HEK293 (cell line): Measurements from ENCODE around the gene SERPINB8.

Experiments used
- EGR2 ChIP-seq: fragments of 450-650 bp; formaldehyde crosslinking; IDR thresholded peaks from 2 replicates; pipeline ENCODE4 v1.5.1; 2016; ENCODE audit warnings: low read depth, missing biosample characterization, missing genetic modification characterization
- GLI2 ChIP-seq: fragments of 450-650 bp; formaldehyde crosslinking; IDR thresholded peaks from 2 replicates; pipeline ENCODE4; 2017; ENCODE audit warnings: missing biosample characterization, missing genetic modification characterization, low read depth, borderline replicate concordance
- KLF9 ChIP-seq: fragments of 450-650 bp; formaldehyde crosslinking; IDR thresholded peaks from 2 replicates; pipeline ENCODE4 v1.5.1; 2016; ENCODE audit warnings: missing biosample characterization, missing genetic modification characterization, low read depth
- MEIS1 ChIP-seq: sonication (generic); formaldehyde crosslinking; IDR thresholded peaks from 2 replicates; pipeline ENCODE4 v1.8.1; 2022; ENCODE audit warnings: missing genetic modification reagents, mild to moderate bottlenecking, borderline replicate concordance
- SP2 ChIP-seq: fragments of 450-650 bp; formaldehyde crosslinking; IDR thresholded peaks from 2 replicates; pipeline ENCODE4 v1.5.1; 2016; ENCODE audit warnings: missing biosample characterization, missing genetic modification characterization
- YY1 ChIP-seq: fragments of 450-650 bp; formaldehyde crosslinking; IDR thresholded peaks from 2 replicates; pipeline ENCODE4 v1.5.1; 2018; ENCODE audit warnings: missing biosample characterization, missing genetic modification characterization
- ZFP69B ChIP-seq: fragments of 450-650 bp; formaldehyde crosslinking; IDR thresholded peaks from 2 replicates; pipeline ENCODE4 v1.5.1; 2016; ENCODE audit warnings: missing biosample characterization, missing genetic modification characterization
- ZNF169 ChIP-seq: fragments of 450-650 bp; formaldehyde crosslinking; IDR thresholded peaks from 2 replicates; pipeline ENCODE4 v1.5.1; 2016; ENCODE audit warnings: missing biosample characterization, missing genetic modification characterization
- ZNF274 ChIP-seq, 2 experiments: fragments of 200-500 bp in 1 of 2; fragments of 450-650 bp in 1 of 2; sonication (Bioruptor generic) in 1 of 2; formaldehyde crosslinking in 1 of 2; IDR thresholded peaks; 2 replicates each; pipeline versions ENCODE4 v1.5.1 to v1.6.1; 2014 to 2016; ENCODE audit warnings: borderline replicate concordance in 1 of 2, inconsistent platforms in 1 of 2, low read length in 1 of 2, missing biosample characterization in 1 of 2, missing genetic modification characterization in 1 of 2
- ZNF354C ChIP-seq: fragments of 450-650 bp; formaldehyde crosslinking; IDR thresholded peaks from 2 replicates; pipeline ENCODE4 v1.5.1; 2016; ENCODE audit warnings: missing biosample characterization, missing genetic modification characterization, low read depth, borderline replicate concordance
- ZNF391 ChIP-seq: fragments of 450-650 bp; formaldehyde crosslinking; IDR thresholded peaks from 2 replicates; pipeline ENCODE4 v1.5.1; 2016; ENCODE audit warnings: low read depth, missing biosample characterization, missing genetic modification characterization, borderline replicate concordance
- ZNF394 ChIP-seq: fragments of 450-650 bp; formaldehyde crosslinking; IDR thresholded peaks from 2 replicates; pipeline ENCODE4 v1.5.1; 2016; ENCODE audit warnings: missing biosample characterization, missing genetic modification characterization, mild to moderate bottlenecking, moderate library complexity, borderline replicate concordance
- ZNF48 ChIP-seq: fragments of 450-650 bp; formaldehyde crosslinking; IDR thresholded peaks from 2 replicates; pipeline ENCODE4 v1.5.1; 2016; ENCODE audit warnings: missing biosample characterization, missing genetic modification characterization
- ZNF521 ChIP-seq: fragments of 450-650 bp; formaldehyde crosslinking; IDR thresholded peaks from 2 replicates; pipeline ENCODE4 v1.5.1; 2017; ENCODE audit warnings: missing biosample characterization, mild to moderate bottlenecking, missing genetic modification characterization
- ZNF561 ChIP-seq: fragments of 450-650 bp; IDR thresholded peaks from 2 replicates; pipeline ENCODE4 v1.5.1; 2018; ENCODE audit warnings: missing biosample characterization, missing genetic modification characterization, borderline replicate concordance
- ZNF571 ChIP-seq: fragments of 450-650 bp; formaldehyde crosslinking; IDR thresholded peaks from 2 replicates; pipeline ENCODE4 v1.5.0; 2017; ENCODE audit warnings: missing biosample characterization, missing genetic modification characterization
- ZSCAN23 ChIP-seq: fragments of 450-650 bp; formaldehyde crosslinking; IDR thresholded peaks from 2 replicates; pipeline ENCODE4 v1.5.1; 2016; ENCODE audit warnings: missing biosample characterization, missing genetic modification characterization
- TF ChIP-seq, protein P1 (sequence below): fragments of 450-650 bp; formaldehyde crosslinking; IDR thresholded peaks from 2 replicates; pipeline ENCODE4 v1.5.1; 2016; ENCODE audit warnings: missing biosample characterization, missing genetic modification characterization, borderline replicate concordance
- TF ChIP-seq, protein P2 (sequence below): fragments of 450-650 bp; formaldehyde crosslinking; IDR thresholded peaks from 2 replicates; pipeline ENCODE4 v1.5.1; 2017; ENCODE audit warnings: missing biosample characterization, missing genetic modification characterization
- TF ChIP-seq, protein P3 (sequence below): fragments of 450-650 bp; formaldehyde crosslinking; IDR thresholded peaks from 2 replicates; pipeline ENCODE4 v1.5.1; 2016; ENCODE audit warnings: missing biosample characterization, missing genetic modification characterization, low read depth
- TF ChIP-seq, protein P4 (sequence below): fragments of 450-650 bp; formaldehyde crosslinking; IDR thresholded peaks from 2 replicates; pipeline ENCODE4 v1.5.1; 2016; ENCODE audit warnings: missing biosample characterization, missing genetic modification characterization
- TF ChIP-seq, protein P5 (sequence below): fragments of 450-650 bp; formaldehyde crosslinking; IDR thresholded peaks from 2 replicates; pipeline ENCODE4 v1.5.1; 2016; ENCODE audit warnings: missing biosample characterization, missing genetic modification characterization

The SERPINB8 gene

DNA sequence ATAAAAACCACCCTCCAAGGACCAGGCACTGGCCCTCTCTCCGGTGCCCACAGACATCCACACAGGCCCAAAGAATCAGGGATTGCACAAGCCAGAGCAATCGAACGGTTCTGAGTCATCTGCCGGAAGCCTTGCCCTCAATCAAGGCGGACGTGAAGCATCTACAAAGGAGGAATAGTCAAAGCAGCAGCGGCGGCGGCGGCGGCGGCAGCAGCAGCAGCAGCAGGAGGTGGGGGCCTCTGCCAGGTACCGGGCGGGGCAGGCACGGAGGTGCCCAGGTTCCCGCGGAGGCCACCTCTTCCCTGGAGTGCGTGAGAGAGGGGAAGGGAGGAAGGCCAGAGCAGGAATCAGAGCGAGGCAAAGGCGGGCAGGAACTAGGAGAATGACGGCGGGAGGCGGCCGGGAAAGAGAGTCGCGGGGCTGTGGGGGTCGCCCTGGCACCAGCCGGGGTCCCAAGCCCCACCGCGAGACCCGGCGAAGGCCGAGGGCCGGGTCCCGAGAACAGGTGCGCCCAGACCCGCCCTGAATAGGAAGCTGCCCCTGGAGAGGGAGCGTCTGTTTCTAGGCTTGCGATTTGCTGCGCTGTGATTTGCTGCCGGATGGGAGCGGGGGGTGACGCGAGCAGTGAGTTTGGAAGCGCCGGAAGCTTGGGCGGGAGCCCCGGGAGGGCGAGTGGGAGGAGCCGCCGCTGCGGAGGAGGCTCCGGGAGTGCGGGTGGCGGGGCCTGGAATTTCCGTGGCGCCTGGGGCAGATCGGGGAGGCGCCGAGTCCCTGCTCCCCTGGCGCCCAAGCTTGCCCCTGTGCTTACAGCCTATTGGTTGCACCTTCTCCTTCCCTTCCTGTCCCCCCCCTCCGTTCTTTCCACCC, at the start of gene SERPINB8 (continued):
- TF ChIP-seq, protein P1, sequence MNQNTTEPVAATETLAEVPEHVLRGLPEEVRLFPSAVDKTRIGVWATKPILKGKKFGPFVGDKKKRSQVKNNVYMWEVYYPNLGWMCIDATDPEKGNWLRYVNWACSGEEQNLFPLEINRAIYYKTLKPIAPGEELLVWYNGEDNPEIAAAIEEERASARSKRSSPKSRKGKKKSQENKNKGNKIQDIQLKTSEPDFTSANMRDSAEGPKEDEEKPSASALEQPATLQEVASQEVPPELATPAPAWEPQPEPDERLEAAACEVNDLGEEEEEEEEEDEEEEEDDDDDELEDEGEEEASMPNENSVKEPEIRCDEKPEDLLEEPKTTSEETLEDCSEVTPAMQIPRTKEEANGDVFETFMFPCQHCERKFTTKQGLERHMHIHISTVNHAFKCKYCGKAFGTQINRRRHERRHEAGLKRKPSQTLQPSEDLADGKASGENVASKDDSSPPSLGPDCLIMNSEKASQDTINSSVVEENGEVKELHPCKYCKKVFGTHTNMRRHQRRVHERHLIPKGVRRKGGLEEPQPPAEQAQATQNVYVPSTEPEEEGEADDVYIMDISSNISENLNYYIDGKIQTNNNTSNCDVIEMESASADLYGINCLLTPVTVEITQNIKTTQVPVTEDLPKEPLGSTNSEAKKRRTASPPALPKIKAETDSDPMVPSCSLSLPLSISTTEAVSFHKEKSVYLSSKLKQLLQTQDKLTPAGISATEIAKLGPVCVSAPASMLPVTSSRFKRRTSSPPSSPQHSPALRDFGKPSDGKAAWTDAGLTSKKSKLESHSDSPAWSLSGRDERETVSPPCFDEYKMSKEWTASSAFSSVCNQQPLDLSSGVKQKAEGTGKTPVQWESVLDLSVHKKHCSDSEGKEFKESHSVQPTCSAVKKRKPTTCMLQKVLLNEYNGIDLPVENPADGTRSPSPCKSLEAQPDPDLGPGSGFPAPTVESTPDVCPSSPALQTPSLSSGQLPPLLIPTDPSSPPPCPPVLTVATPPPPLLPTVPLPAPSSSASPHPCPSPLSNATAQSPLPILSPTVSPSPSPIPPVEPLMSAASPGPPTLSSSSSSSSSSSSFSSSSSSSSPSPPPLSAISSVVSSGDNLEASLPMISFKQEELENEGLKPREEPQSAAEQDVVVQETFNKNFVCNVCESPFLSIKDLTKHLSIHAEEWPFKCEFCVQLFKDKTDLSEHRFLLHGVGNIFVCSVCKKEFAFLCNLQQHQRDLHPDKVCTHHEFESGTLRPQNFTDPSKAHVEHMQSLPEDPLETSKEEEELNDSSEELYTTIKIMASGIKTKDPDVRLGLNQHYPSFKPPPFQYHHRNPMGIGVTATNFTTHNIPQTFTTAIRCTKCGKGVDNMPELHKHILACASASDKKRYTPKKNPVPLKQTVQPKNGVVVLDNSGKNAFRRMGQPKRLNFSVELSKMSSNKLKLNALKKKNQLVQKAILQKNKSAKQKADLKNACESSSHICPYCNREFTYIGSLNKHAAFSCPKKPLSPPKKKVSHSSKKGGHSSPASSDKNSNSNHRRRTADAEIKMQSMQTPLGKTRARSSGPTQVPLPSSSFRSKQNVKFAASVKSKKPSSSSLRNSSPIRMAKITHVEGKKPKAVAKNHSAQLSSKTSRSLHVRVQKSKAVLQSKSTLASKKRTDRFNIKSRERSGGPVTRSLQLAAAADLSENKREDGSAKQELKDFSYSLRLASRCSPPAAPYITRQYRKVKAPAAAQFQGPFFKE: no peak
- TF ChIP-seq ZNF521 (tag by site-specific recombination): no peak
- TF ChIP-seq KLF9 (tag by site-specific recombination): peak; percentile 30; the same call in 1 of the 2 replicates
- peak; percentile 86 for TF ChIP-seq EGR2
- TF ChIP-seq, protein P2, sequence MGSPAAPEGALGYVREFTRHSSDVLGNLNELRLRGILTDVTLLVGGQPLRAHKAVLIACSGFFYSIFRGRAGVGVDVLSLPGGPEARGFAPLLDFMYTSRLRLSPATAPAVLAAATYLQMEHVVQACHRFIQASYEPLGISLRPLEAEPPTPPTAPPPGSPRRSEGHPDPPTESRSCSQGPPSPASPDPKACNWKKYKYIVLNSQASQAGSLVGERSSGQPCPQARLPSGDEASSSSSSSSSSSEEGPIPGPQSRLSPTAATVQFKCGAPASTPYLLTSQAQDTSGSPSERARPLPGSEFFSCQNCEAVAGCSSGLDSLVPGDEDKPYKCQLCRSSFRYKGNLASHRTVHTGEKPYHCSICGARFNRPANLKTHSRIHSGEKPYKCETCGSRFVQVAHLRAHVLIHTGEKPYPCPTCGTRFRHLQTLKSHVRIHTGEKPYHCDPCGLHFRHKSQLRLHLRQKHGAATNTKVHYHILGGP (tag by site-specific recombination): 0 out of 2 replicates have a peak, but pooled peaks have one; percentile 19
- TF ChIP-seq ZNF274 (IDR thresholded peaks at IDR 0.05; ENCODE audit: low read length): no peak
- TF ChIP-seq ZNF274 (tag by site-specific recombination; IDR thresholded peaks at IDR 0.05; ENCODE audit: borderline replicate concordance): no peak
- TF ChIP-seq MEIS1: no peak
- TF ChIP-seq, protein P3, sequence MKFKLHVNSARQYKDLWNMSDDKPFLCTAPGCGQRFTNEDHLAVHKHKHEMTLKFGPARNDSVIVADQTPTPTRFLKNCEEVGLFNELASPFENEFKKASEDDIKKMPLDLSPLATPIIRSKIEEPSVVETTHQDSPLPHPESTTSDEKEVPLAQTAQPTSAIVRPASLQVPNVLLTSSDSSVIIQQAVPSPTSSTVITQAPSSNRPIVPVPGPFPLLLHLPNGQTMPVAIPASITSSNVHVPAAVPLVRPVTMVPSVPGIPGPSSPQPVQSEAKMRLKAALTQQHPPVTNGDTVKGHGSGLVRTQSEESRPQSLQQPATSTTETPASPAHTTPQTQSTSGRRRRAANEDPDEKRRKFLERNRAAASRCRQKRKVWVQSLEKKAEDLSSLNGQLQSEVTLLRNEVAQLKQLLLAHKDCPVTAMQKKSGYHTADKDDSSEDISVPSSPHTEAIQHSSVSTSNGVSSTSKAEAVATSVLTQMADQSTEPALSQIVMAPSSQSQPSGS (tag by site-specific recombination): no peak
- peak; percentile 91 for TF ChIP-seq SP2 (tag by site-specific recombination)
- TF ChIP-seq ZNF394 (tag by site-specific recombination): peak; percentile 36; the same call in 1 of the 2 replicates
- no peak for TF ChIP-seq ZNF354C (tag by site-specific recombination)
- no peak for TF ChIP-seq ZNF391 (tag by site-specific recombination)
- TF ChIP-seq ZNF571 (tag by site-specific recombination): no peak
- no peak for TF ChIP-seq ZNF169 (tag by site-specific recombination)
- no peak for TF ChIP-seq YY1
- TF ChIP-seq ZNF561 (tag by site-specific recombination): no peak
- TF ChIP-seq ZNF48 (tag by site-specific recombination): no peak
- no peak for TF ChIP-seq ZFP69B (tag by site-specific recombination)
- TF ChIP-seq, protein P4, sequence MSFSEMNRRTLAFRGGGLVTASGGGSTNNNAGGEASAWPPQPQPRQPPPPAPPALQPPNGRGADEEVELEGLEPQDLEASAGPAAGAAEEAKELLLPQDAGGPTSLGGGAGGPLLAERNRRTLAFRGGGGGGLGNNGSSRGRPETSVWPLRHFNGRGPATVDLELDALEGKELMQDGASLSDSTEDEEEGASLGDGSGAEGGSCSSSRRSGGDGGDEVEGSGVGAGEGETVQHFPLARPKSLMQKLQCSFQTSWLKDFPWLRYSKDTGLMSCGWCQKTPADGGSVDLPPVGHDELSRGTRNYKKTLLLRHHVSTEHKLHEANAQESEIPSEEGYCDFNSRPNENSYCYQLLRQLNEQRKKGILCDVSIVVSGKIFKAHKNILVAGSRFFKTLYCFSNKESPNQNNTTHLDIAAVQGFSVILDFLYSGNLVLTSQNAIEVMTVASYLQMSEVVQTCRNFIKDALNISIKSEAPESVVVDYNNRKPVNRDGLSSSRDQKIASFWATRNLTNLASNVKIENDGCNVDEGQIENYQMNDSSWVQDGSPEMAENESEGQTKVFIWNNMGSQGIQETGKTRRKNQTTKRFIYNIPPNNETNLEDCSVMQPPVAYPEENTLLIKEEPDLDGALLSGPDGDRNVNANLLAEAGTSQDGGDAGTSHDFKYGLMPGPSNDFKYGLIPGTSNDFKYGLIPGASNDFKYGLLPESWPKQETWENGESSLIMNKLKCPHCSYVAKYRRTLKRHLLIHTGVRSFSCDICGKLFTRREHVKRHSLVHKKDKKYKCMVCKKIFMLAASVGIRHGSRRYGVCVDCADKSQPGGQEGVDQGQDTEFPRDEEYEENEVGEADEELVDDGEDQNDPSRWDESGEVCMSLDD (tag by site-specific recombination): peak; percentile 43
- TF ChIP-seq ZSCAN23: no peak
- TF ChIP-seq, protein P5, sequence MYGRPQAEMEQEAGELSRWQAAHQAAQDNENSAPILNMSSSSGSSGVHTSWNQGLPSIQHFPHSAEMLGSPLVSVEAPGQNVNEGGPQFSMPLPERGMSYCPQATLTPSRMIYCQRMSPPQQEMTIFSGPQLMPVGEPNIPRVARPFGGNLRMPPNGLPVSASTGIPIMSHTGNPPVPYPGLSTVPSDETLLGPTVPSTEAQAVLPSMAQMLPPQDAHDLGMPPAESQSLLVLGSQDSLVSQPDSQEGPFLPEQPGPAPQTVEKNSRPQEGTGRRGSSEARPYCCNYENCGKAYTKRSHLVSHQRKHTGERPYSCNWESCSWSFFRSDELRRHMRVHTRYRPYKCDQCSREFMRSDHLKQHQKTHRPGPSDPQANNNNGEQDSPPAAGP (tag by site-specific recombination): peak; percentile 59; the same call in 1 of the 2 replicates
- no peak for TF ChIP-seq GLI2 (tag by site-specific recombination)
